Neuronal stem cell (in vitro differentiated cells): ENCODE data around the gene ALG14.

Experiments used
- DNase-seq: peaks from one replicate; pipeline ENCODE4 v3.0.0-alpha.2; 2013; ENCODE audit warnings: low spot score
- H2AFZ ChIP-seq: one replicate; pipeline ENCODE4 v1.6.1; 2013; ENCODE audit warnings: mild to moderate bottlenecking, low read length, inconsistent platforms
- H2AK5ac ChIP-seq: 2 replicates; pipeline ENCODE4 v1.6.1; 2013; ENCODE audit warnings: low read depth, mild to moderate bottlenecking, inconsistent platforms, low read length, moderate library complexity, mixed read lengths
- H2BK120ac ChIP-seq: 2 replicates; pipeline ENCODE4 v1.6.1; 2013; ENCODE audit warnings: low read depth, mild to moderate bottlenecking, inconsistent platforms, low read length, moderate library complexity, mixed read lengths
- H2BK12ac ChIP-seq: one replicate; pipeline ENCODE4 v1.6.1; 2013; ENCODE audit warnings: low read length, inconsistent platforms
- H2BK15ac ChIP-seq: 2 replicates; pipeline ENCODE4 v1.6.1; 2013; ENCODE audit warnings: mild to moderate bottlenecking, low read length, inconsistent platforms, mixed read lengths
- H2BK5ac ChIP-seq: one replicate; pipeline ENCODE4 v1.6.1; 2013; ENCODE audit warnings: inconsistent platforms, mild to moderate bottlenecking, low read length, moderate library complexity
- H3K14ac ChIP-seq: one replicate; pipeline ENCODE4 v1.6.1; 2013; ENCODE audit warnings: low read length, inconsistent platforms
- H3K18ac ChIP-seq: 2 replicates; pipeline ENCODE4 v1.6.1; 2013; ENCODE audit warnings: low read length, inconsistent platforms
- H3K23ac ChIP-seq: 2 replicates; pipeline ENCODE4 v1.6.1; 2013; ENCODE audit warnings: low read depth, mild to moderate bottlenecking, mixed read lengths, low read length, inconsistent platforms; ENCODE audit not compliant: poor library complexity
- H3K27ac ChIP-seq: replicated peaks from 3 replicates; pipeline ENCODE4 v1.5.1; 2013; ENCODE audit warnings: low read length, inconsistent platforms
- H3K27me3 ChIP-seq, 3 experiments: 2 replicates each; pipeline ENCODE4 v1.6.1; 2013; ENCODE audit warnings: low read length in 3 of 3, mild to moderate bottlenecking in 2 of 3, inconsistent platforms in 1 of 3, low read depth in 1 of 3, mixed read lengths in 1 of 3, moderate library complexity in 1 of 3; ENCODE audit not compliant: control insufficient read depth in 3 of 3, insufficient read depth in 3 of 3
- H3K36me3 ChIP-seq, 2 donors: replicated peaks in 1 of 2; 2 replicates each; pipeline ENCODE4 v1.6.1; 2013; ENCODE audit warnings: low read length in 2 of 2; ENCODE audit not compliant: control insufficient read depth in 2 of 2, insufficient read depth in 2 of 2
- H3K4ac ChIP-seq: 2 replicates; pipeline ENCODE4 v1.6.1; 2013; ENCODE audit warnings: inconsistent platforms, mild to moderate bottlenecking, low read length, moderate library complexity
- H3K4me1 ChIP-seq, 2 donors: 1 replicate in 1 of 2; 2 replicates in 1 of 2; pipeline ENCODE4 v1.6.1; 2013; ENCODE audit warnings: low read length in 2 of 2, low read depth in 1 of 2; ENCODE audit not compliant: control insufficient read depth in 2 of 2, insufficient read depth in 1 of 2
- H3K4me2 ChIP-seq: one replicate; pipeline ENCODE4 v1.6.1; 2013; ENCODE audit warnings: mild to moderate bottlenecking, low read length, inconsistent platforms; ENCODE audit not compliant: insufficient read depth, poor library complexity, severe bottlenecking
- H3K4me3 ChIP-seq, 2 donors: 2 replicates each; pipeline ENCODE4 v1.5.1; 2013; ENCODE audit warnings: low read length in 2 of 2, mild to moderate bottlenecking in 2 of 2, inconsistent platforms in 1 of 2, moderate library complexity in 1 of 2
- H3K79me1 ChIP-seq: one replicate; pipeline ENCODE4 v1.6.1; 2013; ENCODE audit warnings: low read depth, mild to moderate bottlenecking, inconsistent platforms, low read length, moderate library complexity
- H3K9ac ChIP-seq: one replicate; pipeline ENCODE4 v1.6.1; 2013; ENCODE audit warnings: mild to moderate bottlenecking, low read depth, low read length, inconsistent platforms; ENCODE audit not compliant: poor library complexity
- H3K9me3 ChIP-seq, 2 donors: replicated peaks in 1 of 2; 2 replicates each; pipeline versions ENCODE3 to v1.6.1; 2013; ENCODE audit warnings: low read length in 2 of 2, mild to moderate bottlenecking in 2 of 2, inconsistent platforms in 1 of 2, low read depth in 1 of 2, mixed read lengths in 1 of 2, moderate library complexity in 1 of 2; ENCODE audit not compliant: control insufficient read depth in 2 of 2, insufficient read depth in 1 of 2
- H4K8ac ChIP-seq: one replicate; pipeline ENCODE4 v1.6.1; 2013; ENCODE audit warnings: low read depth, mild to moderate bottlenecking, inconsistent platforms, low read length, moderate library complexity
- H4K91ac ChIP-seq: one replicate; pipeline ENCODE4 v1.6.1; 2013; ENCODE audit warnings: low read length, low read depth, mild to moderate bottlenecking, inconsistent platforms; ENCODE audit not compliant: poor library complexity
- WGBS, 2 donors: extraction: QIAGEN DNeasy Blood & Tissue Kit; methylation state at CpG; one replicate each; pipeline ENCODE4 v1.1.7; 2013; ENCODE audit warnings: missing lambda C conversion rate in 2 of 2, mixed read lengths in 1 of 2; ENCODE audit not compliant: insufficient read length in 2 of 2, insufficient replicate concordance in 1 of 2; ENCODE audit errors: extremely low coverage in 2 of 2; 5-methylcytosine and 5-hydroxymethylcytosine counted together

ALG14 gene

DNA sequence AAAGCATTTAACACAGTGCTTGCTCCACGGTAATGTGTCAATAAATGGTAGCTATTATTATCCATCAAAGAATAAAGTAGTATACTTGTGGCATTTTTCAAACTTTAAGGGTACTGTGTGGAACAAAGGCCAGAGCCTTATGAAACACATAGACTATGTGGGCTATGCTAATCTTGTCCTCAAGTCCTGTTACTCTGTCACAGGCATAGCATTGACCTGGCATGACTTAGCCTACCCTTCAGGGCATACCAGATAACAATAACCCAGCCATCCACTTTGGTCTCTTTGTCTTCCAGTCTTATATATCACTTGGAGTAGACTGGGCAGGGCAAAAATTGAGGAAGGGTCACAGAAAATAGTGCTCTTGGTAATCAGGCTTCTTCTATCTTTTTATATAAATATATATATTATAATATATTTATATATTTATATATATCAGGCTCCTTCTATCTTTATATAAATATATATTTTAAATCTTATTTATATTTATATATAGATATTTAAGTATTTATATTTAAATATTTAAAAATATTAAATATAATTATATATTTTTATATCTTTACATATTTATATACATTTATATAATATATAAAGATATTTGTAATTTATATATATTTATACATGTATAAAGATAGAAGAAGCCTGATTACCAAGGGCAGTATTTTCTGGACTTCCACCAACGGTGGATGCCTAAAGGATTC lies 79.7 kb downstream of the ALG14 start:
- H4K8ac ChIP-seq: no peak overlapping the region
- no peak overlapping the region for H2BK15ac ChIP-seq
- no peak overlapping the region for H3K4ac ChIP-seq
- H3K4me1 ChIP-seq: peaks cover 4 to 6% of the 10 kb centered on the region in 2 donors
- H2BK5ac ChIP-seq: no peak overlapping the region
- no peak overlapping the region for H3K23ac ChIP-seq
- H3K9me3 ChIP-seq: no peaks in the 10 kb centered on the region
- H3K14ac ChIP-seq: no peak overlapping the region
- H3K4me2 ChIP-seq: no peak overlapping the region
- DNase-seq: no peak
- WGBS, 2 donors: no CpG with 5 or more reads among the region's 2 CpGs
- H3K27me3 ChIP-seq: no peaks in the 10 kb centered on the region
- H3K18ac ChIP-seq: no peak overlapping the region
- H3K79me1 ChIP-seq: no peaks in the 10 kb centered on the region
- no peak overlapping the region for H2BK12ac ChIP-seq
- no peak overlapping the region for H2AFZ ChIP-seq
- no peak overlapping the region for H2BK120ac ChIP-seq
- no peak overlapping the region for H3K9ac ChIP-seq
- no peak overlapping the region for H4K91ac ChIP-seq
- H3K4me3 ChIP-seq: no peak overlapping the region
- H2AK5ac ChIP-seq: no peak overlapping the region
- no peaks in the 10 kb centered on the region for H3K36me3 ChIP-seq
- no peak overlapping the region for H3K27ac ChIP-seq

- Histone ChIP-seq H3K23ac (no peak overlapping the region), H3K4me2 (no peak overlapping the region), H2BK15ac (no peak overlapping the region), H3K9me3 (no peaks in the 10 kb centered on the region), H2BK120ac (no peak overlapping the region), H3K14ac (no peak overlapping the region), H3K4me1 (peaks cover 0 to 2% of the 10 kb centered on the region in 2 donors), H3K27me3 (no peaks in the 10 kb centered on the region), H3K4me3 (no peak overlapping the region), H4K8ac (no peak overlapping the region), H4K91ac (no peak overlapping the region), H3K36me3 (no peaks in the 10 kb centered on the region), H3K79me1 (no peaks in the 10 kb centered on the region), H2AFZ (no peak overlapping the region), H3K18ac (no peak overlapping the region), H2BK12ac (no peak overlapping the region), H3K4ac (no peak overlapping the region), H3K9ac (no peak overlapping the region), H3K27ac (no peak overlapping the region), H2AK5ac (no peak overlapping the region), H2BK5ac (no peak overlapping the region)
- no CpG with 5 or more reads among the region's 5 CpGs for WGBS, 2 donors
- DNase-seq: no peak
These were observed 80.6 kb downstream of the ALG14 start for GRCh38 chr1:94992161-94992560.

GRCh38 chr1:94989911-94990473 lies 82.8 kb downstream of the ALG14 start:
- no peak for DNase-seq
- no peak overlapping the region for H2AFZ ChIP-seq

DNA sequence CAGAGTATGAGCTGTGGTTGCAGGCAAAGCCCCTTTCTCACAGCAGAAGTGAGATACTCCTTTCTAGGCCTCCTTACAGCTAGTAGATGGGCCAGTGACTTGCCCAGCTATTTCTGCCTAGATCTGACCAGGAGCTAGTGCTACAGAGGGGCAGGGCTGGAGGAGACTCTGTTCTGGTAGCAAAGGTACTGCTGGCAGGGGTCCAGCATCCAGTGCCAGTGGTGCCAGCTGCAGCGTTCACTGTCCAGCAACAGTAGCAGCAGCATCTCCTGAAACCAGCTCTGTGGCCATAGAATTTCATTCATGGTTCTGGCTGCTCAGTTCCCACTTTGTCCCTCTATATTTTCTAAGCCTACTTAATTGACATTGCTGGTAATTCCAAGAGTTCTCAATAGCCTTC lies 83.4 kb downstream of the ALG14 start:
- Histone ChIP-seq H3K18ac (peak overlapping the region; percentile 22), H3K27me3 (no peaks in the 10 kb centered on the region), H3K4me1 (peaks cover 0 to 4% of the 10 kb centered on the region in 2 donors), H2BK15ac (no peak overlapping the region), H3K4ac (no peak overlapping the region), H3K9me3 (no peaks in the 10 kb centered on the region), H2BK5ac (no peak overlapping the region), H2BK12ac (no peak overlapping the region), H3K9ac (no peak overlapping the region), H4K8ac (no peak overlapping the region), H2BK120ac (no peak overlapping the region), H3K14ac (no peak overlapping the region), H2AK5ac (no peak overlapping the region), H3K4me2 (no peak overlapping the region), H3K27ac (no peak overlapping the region), H3K79me1 (no peaks in the 10 kb centered on the region), H3K36me3 (no peaks in the 10 kb centered on the region), H4K91ac (no peak overlapping the region), H2AFZ (no peak overlapping the region), H3K4me3 (no peak overlapping the region), H3K23ac (no peak overlapping the region)
- no CpG with 5 or more reads among the region's 1 CpG for WGBS, 2 donors
- DNase-seq: no peak

More at GRCh38 chr1:94989911-94990473, 82.8 kb downstream of the ALG14 start:
- Histone ChIP-seq H2BK5ac (no peak overlapping the region), H3K27me3 (no peaks in the 10 kb centered on the region), H2AK5ac (no peak overlapping the region), H3K4me2 (no peak overlapping the region), H2BK15ac (no peak overlapping the region), H3K36me3 (no peaks in the 10 kb centered on the region), H3K9ac (no peak overlapping the region), H3K4ac (no peak overlapping the region), H2BK12ac (no peak overlapping the region), H3K4me1 (peaks cover 0 to 4% of the 10 kb centered on the region in 2 donors), H4K8ac (no peak overlapping the region), H3K14ac (no peak overlapping the region), H3K9me3 (no peaks in the 10 kb centered on the region), H3K4me3 (no peak overlapping the region), H4K91ac (no peak overlapping the region), H3K27ac (no peak overlapping the region), H3K79me1 (no peaks in the 10 kb centered on the region), H3K18ac (no peak overlapping the region), H3K23ac (no peak overlapping the region), H2BK120ac (no peak overlapping the region)
- WGBS, 2 donors: no CpG with 5 or more reads among the region's 6 CpGs
